DMS 273 (cell line): ENCODE results near the gene RGS7.
"Not testable (repeated sequence)": the region's sequence is repeated elsewhere in the genome, so short reads cannot be mapped to it uniquely, and the experiment has no call there.

Experiments used
- DNase-seq: peaks from one replicate; lab custom pipeline; 2025; ENCODE audit not compliant: unreplicated experiment; lab: John Stamatoyannopoulos, UW

Gene RGS7

GRCh38 chr1:241088075-241088474 is 268.9 kb downstream of the RGS7 start:
- DNase-seq = not testable (repeated sequence)

DNA sequence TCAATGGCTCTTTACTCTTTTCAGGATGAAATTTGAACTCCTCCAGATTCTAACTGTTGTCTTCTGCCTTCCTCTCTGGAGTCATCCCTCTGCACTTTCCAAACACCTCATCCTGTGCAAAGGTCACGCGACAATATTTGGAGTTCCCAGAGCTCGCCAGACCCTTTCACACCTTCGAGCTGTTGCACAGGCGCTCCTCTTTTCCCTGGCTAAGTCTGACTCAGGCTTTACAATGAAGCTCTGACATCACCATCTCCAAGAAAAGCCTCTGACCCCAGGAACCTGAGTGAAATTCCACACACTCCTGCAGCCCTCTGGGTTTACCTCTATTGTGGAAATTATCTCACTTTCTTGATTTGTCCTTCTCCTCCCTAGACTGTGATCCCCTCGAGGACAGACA is 270.3 kb downstream of the RGS7 start:
- no peak for DNase-seq

GRCh38 chr1:241083285-241083684 is 273.7 kb downstream of the RGS7 start:
- no peak for DNase-seq

DNA sequence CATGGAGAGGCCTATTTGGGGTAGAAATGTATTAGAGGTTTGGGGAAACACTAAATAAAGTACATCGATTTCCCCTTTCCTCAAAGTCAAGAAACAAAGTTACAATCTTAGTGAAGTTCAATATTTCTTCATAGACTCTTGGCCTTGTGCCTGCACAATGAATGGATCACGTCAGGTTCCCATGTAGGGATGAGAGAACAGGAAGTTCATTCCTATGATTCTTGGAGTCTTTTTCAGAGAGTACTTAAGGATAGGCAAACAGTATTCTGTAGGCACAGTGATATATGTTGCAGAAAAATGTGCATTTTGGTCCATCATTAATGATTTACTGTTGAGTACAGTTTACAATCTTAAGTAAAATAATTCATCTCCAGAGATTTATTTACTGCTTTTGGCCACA is 275.5 kb downstream of the RGS7 start:
- no peak for DNase-seq

DNA sequence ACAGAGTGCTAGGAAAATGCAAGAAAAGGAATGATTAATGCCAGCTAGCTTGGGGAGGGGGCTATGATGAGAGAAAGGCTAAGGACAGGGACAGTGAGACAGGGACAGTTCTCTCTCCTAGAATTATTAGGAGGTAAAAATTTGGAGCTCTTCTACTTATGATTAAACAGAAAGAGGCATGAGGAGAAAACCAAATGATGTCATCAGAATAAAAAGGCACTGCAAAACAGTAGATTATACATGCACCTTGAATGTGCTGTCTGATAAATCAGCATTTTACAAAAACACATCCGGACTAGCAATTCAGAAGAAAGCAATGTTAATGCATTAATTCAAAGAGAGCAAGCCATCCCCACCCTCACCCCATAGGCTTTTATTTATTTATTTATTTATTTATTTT is 277.5 kb downstream of the RGS7 start:
- DNase-seq = no peak

DNA sequence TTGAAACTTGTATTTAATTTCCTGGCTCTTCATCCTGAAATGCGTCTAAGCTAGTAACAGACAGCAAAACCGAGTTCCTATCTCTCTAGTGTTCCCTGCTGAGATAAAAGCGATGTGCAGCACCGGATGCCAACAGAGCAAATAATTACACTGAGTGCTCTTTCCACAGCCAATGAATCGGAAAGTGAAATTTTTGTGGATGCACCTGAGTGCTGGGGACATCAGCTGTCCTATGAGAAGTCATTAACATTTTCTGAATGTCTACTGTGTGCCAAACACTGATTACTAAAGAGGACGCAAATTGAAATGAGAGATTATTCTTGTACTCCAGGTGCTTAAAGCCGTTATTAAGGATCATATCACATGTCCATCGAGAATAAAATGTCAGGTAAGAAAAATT is 278.0 kb downstream of the RGS7 start:
- no peak for DNase-seq

GRCh38 chr1:241077386-241078147 is 279.4 kb downstream of the RGS7 start:
- DNase-seq = no peak

DNA sequence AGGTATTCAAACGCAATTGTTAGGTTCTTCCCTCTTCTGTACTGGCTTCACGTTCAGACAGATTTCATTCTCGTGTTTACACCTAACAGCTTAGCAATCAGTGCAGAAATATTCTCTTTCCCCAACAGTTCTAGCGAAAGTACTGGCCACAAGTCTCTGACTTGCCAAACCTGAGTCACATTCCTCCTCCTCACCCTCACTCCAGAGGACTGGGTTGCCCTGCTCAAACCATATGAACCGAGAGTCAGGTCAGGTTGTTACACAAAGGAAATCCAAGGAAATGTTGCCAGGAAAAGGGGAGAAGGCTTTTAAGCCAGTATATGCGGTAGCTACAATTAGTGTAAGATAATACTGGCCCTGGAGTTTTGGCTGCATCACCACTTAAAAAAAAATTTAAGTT is 282.5 kb downstream of the RGS7 start:
- no peak for DNase-seq

DNA sequence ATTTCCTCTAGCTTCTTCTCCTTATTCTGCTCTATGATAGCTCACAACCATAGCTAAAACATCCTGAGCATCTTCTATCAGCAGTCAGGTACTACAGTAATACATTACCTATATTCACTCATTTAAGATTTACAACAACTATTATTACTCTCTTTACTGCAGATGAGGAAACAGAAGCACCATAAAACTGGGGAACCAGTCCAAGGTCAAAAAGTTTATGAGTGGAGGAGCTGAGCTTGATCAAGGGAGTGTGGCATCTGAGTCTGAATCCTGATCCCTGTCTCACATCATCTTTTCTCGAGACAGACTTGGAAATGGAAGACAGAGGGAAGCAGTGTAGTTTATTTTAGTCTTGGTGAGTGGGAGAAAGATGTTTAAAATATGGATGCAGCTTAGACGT is 288.6 kb downstream of the RGS7 start:
- DNase-seq = no peak

DNA sequence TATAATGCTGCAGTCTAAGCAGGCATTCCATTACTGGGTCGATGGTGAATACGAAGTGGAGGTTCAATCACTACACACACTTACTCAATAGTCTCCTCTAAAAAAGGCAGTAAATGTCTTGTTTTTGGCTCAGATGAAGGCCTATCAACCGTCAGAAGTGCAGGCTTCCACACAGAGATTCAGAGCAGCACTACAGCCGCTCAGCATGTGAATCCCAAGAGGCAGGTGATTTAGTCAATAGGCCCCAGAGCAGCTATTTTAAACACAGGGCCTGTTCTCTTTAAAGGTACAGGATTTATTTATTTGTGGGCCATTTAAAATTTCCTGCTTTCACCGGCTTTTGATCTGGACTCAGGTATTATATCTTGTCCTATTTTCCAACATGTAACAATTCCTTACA is 293.7 kb downstream of the RGS7 start:
- DNase-seq = no peak

GRCh38 chr1:241061062-241061461 is 295.9 kb downstream of the RGS7 start:
- no peak for DNase-seq

DNA sequence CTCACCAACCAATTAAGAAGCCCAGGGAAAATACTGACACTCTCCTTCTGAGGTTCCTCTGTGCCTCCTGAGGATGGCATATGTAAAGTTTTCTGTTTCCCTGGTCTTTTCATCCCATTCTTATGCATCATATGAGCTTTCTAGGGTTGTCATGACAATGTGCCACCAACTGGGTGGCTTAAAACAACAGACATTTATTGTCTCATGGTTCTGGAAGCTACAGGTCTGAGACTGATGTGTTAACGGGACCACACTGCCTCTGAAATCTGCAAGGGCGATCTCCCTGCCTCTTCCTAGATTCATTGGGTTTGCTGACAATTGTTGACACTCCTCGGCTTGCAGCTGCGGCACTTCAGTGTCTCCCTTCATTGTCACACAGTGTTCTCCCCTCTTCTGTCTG is 308.4 kb downstream of the RGS7 start:
- no peak for DNase-seq

GRCh38 chr1:241045659-241046058 is 311.3 kb downstream of the RGS7 start:
- DNase-seq = no peak

- DNase-seq = no peak
Observed at GRCh38 chr1:241034203-241034936, 322.6 kb downstream of the RGS7 start.

DNA sequence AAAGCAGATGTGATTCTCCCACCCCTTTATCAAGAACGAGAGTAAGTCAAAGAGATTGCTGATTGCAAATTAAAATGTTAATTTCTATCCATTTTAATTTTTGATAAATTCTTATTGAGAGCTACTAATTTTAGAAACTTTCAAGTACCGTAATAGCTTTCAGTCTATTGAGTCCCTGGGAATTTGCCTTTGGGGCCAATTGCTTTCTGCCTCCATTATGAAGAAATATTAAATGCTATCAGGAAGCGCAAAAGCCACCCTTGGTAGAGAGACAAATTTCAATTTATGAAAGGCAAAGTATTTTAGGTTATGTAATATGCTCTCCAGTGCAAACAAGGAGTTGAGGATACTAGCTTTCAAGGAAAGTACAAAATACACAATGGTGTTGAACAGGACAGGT is 332.2 kb downstream of the RGS7 start:
- no peak for DNase-seq

GRCh38 chr1:241022366-241022765 is 334.6 kb downstream of the RGS7 start:
- DNase-seq = no peak

- DNase-seq = no peak
Observed at GRCh38 chr1:241020851-241021697, 335.9 kb downstream of the RGS7 start.

DNA sequence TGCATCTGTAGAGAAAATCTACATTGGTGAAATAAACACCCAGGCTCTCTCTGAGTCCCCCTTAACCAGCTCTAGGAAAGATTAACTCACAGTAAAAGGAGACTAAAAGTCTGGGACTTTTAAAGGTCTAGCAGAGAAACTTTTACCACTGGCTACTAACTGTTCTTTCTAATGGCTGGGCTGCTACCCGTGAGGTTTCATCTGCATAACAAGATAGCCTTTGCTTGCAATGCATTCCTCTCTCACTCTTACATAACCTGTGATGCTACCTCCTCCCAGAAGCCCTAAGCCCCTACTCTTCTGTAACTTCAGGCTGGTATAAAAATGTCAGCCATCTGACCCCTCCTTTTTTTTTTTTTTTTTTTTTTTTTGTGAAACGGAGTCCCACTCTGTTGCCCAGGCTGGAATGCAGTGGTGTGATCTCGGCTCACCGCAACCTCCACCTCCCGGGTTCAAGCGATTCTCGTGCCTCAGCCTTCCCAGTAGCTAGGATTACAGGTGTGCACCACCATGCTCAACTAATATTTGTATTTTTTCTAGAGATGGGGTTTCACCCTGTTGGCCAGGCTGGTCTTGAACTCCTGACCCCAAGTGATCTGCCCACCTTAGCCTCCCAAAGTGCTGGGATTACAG is 344.2 kb downstream of the RGS7 start:
- DNase-seq = no peak

DNA sequence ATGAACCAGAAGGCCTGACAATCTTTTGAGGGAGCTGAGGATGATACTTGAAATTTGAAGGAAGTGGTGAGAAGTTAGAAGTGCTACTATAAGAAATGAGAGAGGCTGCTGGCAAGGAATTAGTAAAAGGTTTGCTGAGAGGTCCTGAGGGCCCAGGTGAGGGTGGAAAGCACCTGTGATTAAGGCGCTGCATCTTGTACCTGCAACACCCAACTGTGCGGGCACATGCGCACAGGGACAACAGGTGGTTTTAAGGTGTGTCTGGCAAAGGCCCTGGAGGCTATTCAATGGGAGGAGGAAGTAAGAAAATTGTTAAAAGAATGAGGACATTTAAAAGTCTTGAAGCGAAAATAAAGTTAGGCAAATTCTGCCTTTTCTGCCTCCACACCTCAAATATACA is 349.3 kb downstream of the RGS7 start:
- no peak for DNase-seq

DNA sequence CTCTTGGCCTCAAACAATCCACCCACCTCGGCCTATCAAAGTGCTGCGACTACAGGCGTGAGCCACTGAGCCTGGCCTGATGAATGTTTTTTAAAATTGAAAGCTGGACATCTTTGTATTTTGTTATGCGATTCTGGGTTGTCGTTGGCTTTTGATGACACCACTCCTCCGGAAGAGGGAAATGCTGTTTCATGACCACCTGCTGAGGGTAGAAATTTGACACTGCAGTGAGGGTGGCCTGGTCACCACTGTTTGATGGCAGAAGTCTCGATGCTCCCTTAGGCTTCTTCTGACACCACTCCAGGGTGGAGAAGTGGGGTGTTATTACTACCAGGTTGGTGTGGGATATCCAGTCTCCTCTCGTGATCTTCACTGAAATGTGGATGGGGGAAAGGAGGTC is 357.2 kb downstream of the RGS7 start:
- DNase-seq = no peak

- DNase-seq = no peak
Observed at GRCh38 chr1:240998441-240999015, 358.5 kb downstream of the RGS7 start.
